Peyer's patch (tissue), 4 donors: ENCODE measurements around the gene RIMS4. TPM values are rescaled to one million over a fixed set of nuclear protein-coding genes. Genes with fewer than 3 reads are reported as not detected.

Experiments used
- DNase-seq, 3 donors: peaks; one replicate each; pipeline ENCODE4 v3.0.0-alpha.2; 2017 to 2019
- H3K27ac ChIP-seq, 4 donors: fragments of 200-600 bp; sonication (generic); one replicate each; pipeline ENCODE4 v1.5.1; 2016 to 2019
- H3K27me3 ChIP-seq, 2 donors: fragments of 200-600 bp; sonication (generic); one replicate each; pipeline ENCODE4 v1.5.1; 2019
- H3K36me3 ChIP-seq, 3 donors: fragments of 200-600 bp; sonication (generic); one replicate each; pipeline ENCODE4 v1.5.1; 2016 to 2019
- H3K4me1 ChIP-seq, 4 donors: fragments of 200-600 bp; sonication (generic); one replicate each; pipeline ENCODE4 v1.5.1; 2016 to 2019
- H3K4me3 ChIP-seq, 4 donors: fragments of 200-600 bp; sonication (generic); 1 replicate in 3 of 4; 2 replicates in 1 of 4; pipeline ENCODE4 v1.5.1; 2016 to 2019; ENCODE audit warnings: mild to moderate bottlenecking in 1 of 4
- H3K9me3 ChIP-seq, 4 donors: fragments of 200-600 bp; sonication (generic); one replicate each; pipeline ENCODE4 v1.5.1; 2016 to 2019; ENCODE audit warnings: mild to moderate bottlenecking in 1 of 4
- POLR2A ChIP-seq, 2 donors: fragments of 450-650 bp; IDR thresholded peaks; one replicate each; pipeline ENCODE4 v1.5.1; 2017; ENCODE audit warnings: antibody characterized with exemption in 2 of 2, mild to moderate bottlenecking in 2 of 2, moderate library complexity in 2 of 2
- total RNA-seq, 4 donors: library from RNA; depleted of rRNA; stranded (reverse); fragments of >200 nt; gene quantifications; one replicate each; pipeline ENCODE4 v1.1.0, GENCODE V29; 2016
- TF ChIP-seq, protein P1 (sequence below), 6 experiments: fragments of 450-650 bp in 4 of 6; fragments of 200-600 bp in 2 of 6; sonication (generic) in 1 of 6; IDR thresholded peaks; one replicate each; pipeline ENCODE4 v1.5.1; 2017 to 2019; ENCODE audit warnings: antibody characterized with exemption in 6 of 6, mild to moderate bottlenecking in 3 of 6, moderate library complexity in 1 of 6

Gene RIMS4
- total RNA-seq, 4 donors from 2014 or later = 0.13 to 0.18 TPM; not detected in 2

DNA sequence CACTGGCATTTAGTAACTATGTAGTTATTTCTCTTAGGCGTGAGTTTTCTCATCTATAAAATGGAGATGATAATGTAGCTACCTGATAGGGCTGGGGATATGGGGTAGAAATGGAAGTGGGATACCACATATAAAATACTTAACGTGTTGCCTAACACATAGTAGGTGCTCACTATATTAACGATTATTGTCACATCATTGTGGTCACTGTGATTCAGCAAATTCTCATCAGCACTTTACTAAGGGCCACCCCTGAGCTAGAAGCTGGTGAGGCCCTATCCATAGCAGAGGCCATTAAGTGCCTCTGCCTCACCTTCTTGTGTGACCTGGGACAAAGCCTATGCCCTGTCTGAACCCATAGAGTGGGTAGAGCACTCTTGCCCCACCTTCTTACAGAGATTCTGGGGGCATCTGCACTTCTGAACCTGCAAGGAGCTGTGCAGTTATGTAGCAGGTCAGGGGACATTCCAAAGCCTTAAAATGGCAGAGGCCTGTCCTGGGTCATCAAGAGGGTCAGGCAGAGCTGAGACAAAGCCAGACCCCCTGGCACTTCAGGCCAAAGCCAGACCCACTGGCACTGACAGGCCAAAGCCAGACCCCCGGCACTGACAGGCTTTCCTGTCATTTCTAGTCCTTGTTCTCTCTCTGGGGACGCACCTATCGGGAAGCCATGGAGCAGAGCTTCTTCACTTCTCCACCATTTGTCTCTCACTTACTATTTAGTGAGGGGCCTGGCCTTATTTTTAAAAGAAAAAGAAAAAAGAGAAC, 7.0 kb upstream of the RIMS4 start:
- no peak for TF ChIP-seq POLR2A (IDR thresholded peaks at IDR 0.05)
- TF ChIP-seq, protein P1, sequence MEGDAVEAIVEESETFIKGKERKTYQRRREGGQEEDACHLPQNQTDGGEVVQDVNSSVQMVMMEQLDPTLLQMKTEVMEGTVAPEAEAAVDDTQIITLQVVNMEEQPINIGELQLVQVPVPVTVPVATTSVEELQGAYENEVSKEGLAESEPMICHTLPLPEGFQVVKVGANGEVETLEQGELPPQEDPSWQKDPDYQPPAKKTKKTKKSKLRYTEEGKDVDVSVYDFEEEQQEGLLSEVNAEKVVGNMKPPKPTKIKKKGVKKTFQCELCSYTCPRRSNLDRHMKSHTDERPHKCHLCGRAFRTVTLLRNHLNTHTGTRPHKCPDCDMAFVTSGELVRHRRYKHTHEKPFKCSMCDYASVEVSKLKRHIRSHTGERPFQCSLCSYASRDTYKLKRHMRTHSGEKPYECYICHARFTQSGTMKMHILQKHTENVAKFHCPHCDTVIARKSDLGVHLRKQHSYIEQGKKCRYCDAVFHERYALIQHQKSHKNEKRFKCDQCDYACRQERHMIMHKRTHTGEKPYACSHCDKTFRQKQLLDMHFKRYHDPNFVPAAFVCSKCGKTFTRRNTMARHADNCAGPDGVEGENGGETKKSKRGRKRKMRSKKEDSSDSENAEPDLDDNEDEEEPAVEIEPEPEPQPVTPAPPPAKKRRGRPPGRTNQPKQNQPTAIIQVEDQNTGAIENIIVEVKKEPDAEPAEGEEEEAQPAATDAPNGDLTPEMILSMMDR (IDR thresholded peaks at IDR 0.05) = no peak
- H3K9me3 ChIP-seq = peaks cover 0 to under 1% (median 0%) of the 10 kb centered on the region in 4 donors

DNA sequence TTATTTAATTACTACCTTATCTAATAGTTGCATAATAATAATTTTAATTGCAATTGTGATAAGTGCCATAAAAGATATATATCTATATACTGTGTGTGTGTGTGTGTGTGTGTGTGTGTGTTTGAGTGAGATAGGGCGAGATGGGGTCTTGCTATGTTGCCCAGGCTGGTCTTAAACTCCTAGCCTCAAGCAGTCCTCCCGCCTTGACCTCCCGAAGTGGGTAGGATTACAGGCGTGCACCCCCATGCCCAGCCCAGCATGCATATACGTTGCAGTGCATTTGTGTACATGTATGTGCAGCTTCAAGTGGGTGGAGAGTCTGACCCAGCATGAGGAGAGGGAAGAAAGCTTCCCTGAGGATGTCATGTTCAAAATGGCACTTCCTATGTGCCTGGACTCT, 4.6 kb upstream of the RIMS4 start:
- no peak for TF ChIP-seq POLR2A (IDR thresholded peaks at IDR 0.05)
- TF ChIP-seq, protein P1 (IDR thresholded peaks at IDR 0.05) = no peak
- H3K4me1 ChIP-seq = peaks cover 0 to 5% (median 2%) of the 10 kb centered on the region in 4 donors
- no peak for DNase-seq
- no peaks in the 10 kb centered on the region for H3K36me3 ChIP-seq
- H3K9me3 ChIP-seq = peaks cover 0 to 8% (median 4%) of the 10 kb centered on the region in 4 donors
- no peak overlapping the region for H3K4me3 ChIP-seq
- no peak overlapping the region for H3K27ac ChIP-seq
- H3K27me3 ChIP-seq = peaks cover 0 to 6% of the 10 kb centered on the region in 2 donors

More for the DNA sequence above, 7.0 kb upstream of the RIMS4 start:
- Histone ChIP-seq H3K27me3 (no peaks in the 10 kb centered on the region), H3K4me1 (no peaks in the 10 kb centered on the region), H3K4me3 (no peak overlapping the region), H3K27ac (no peak overlapping the region), H3K36me3 (no peaks in the 10 kb centered on the region)
- no peak for DNase-seq

DNA sequence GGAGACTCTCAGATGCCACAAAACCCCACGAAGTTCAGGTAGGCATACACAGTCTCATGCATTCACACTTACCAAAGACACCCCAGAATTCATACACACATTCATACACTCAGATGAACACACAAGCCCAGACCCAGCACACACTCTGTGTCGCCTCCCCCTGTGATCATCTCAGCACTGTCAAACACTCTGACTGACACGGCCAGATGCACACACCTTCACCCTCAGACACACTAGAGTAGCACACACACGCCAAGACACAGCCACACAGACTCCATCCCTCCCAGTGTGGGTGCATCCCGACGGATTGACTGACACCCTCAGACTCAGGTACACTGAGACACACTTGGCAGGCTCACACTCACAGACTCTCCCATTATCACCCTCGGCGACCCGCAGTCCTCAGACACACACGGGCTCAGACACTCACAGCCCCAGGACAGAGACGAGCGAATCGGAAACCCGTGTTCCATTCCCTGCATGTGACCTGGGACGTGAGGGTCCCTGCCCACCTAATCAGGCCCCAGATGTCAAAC, 872 bp upstream of the RIMS4 start:
- Histone ChIP-seq H3K4me1 (peaks cover 0 to 9% (median 2%) of the 10 kb centered on the region in 4 donors), H3K27ac (no peak overlapping the region), H3K4me3 (no peak overlapping the region), H3K27me3 (peaks cover 0 to 17% of the 10 kb centered on the region in 2 donors), H3K36me3 (no peaks in the 10 kb centered on the region), H3K9me3 (peaks cover 0 to 8% (median 4%) of the 10 kb centered on the region in 4 donors)
- no peak for DNase-seq
- TF ChIP-seq, protein P1 (IDR thresholded peaks at IDR 0.05) = no peak
- TF ChIP-seq POLR2A (IDR thresholded peaks at IDR 0.05) = no peak

DNA sequence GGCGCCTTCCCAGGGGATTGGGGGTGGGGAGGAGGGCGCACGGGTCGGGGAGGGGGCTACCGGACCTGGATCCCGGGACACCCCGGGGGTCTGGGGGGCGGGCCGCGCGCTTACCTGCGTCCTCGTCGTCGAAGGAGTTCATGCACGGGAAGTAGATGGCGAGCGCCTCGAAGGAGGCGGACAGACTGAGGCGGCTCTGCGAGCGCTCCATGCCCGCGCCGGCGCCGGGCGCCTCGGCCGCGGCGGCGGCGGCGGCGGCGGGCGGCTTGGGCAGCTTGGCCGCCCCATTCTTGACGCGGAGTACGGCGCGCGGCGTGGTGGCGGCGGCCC, 320 bp downstream of the RIMS4 start:
- H3K27ac ChIP-seq = no peak overlapping the region
- H3K4me1 ChIP-seq = peaks cover 0 to 9% (median 2%) of the 10 kb centered on the region in 4 donors
- no peak for DNase-seq
- no peaks in the 10 kb centered on the region for H3K36me3 ChIP-seq
- H3K9me3 ChIP-seq = peaks cover 0 to 8% (median 4%) of the 10 kb centered on the region in 4 donors
- TF ChIP-seq, protein P1 (IDR thresholded peaks at IDR 0.05) = no peak
- TF ChIP-seq POLR2A (IDR thresholded peaks at IDR 0.05) = no peak
- peaks cover 0 to 17% of the 10 kb centered on the region in 2 donors for H3K27me3 ChIP-seq
- H3K4me3 ChIP-seq = no peak overlapping the region

DNA sequence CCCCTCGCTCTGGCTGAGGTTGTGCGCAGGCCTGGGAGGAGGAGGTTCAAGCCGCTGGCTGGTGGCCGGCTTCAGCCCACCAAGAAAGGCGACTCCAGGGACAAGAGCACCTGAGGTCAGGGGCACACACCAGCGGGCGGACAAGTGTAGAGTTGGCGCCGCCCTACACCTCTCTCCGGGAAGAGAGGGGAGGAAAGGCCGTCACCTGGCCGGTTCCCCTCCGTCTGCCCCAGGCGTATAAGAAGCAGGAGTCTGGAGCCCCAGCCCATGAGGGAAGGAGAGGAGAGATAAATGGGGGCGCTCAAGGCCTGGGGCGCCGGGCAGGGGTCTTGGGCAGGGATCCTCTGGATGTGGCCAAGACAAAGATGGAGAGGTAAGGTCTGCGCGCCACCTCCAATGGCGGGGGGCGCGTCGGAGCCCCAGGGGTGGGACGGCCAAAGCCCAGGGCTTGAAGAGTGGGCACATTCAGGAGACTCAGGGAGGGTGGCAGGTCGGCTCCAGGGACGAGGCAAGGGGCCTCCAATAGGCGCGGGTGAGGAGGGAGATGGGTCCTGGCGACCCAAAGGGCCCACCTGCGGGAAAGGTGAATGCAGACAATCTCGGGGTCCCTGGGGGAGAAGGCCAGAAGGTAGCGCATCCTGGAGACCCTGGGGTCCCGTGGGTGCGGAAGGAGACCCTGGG, 826 bp downstream of the RIMS4 start:
- Histone ChIP-seq H3K27ac (no peak overlapping the region), H3K4me1 (peaks cover 0 to 9% (median 2%) of the 10 kb centered on the region in 4 donors), H3K9me3 (peaks cover 0 to 8% (median 4%) of the 10 kb centered on the region in 4 donors), H3K36me3 (no peaks in the 10 kb centered on the region), H3K4me3 (no peak overlapping the region), H3K27me3 (peaks cover 0 to 17% of the 10 kb centered on the region in 2 donors)
- TF ChIP-seq, protein P1 (IDR thresholded peaks at IDR 0.05) = no peak
- TF ChIP-seq POLR2A (IDR thresholded peaks at IDR 0.05) = no peak
- no peak for DNase-seq
